Measurements from ENCODE around the gene KLHL25. TPM values are rescaled to one million over a fixed set of nuclear protein-coding genes. Genes with fewer than 3 reads are reported as not detected.

Gene KLHL25
- total RNA-seq, 2 experiments from 2014 or later = 4.3 to 4.5 TPM

DNA sequence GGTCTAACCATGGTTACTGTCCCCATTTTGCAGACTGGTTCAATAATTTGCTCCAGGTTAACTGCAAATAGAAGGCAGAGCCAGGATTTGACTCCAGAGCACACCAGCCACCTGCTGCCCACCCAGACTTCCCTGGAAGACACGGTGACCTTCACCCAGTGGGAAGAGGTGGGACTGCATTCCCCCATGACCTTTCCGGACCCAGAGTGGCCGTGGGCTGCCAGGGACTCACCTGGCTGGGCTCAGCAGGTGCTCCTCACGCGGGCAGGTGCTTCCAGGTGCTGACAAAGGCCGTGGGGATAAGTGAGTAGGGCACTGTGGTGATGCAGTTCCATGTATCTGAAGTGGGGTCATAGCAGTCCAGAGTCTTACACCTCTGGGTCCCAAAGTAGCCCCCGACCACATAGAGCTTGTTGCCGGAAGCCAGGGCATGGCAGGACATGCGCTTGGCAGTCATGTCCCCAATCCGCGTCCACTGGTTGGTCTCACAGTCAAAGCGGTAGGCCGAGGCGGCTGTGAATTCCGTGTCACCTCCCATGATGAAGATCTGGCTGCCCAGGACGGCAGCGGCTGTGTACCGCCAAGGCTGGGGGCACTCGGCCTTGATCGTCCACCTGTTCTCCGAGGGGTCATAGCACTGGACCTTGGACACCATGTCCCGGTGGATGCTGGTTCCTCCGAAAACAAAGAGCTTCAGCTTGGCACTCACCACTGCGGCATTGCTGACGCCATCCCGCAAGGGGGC, 26.8 kb downstream of the KLHL25 start:
- H3K36me3 Mint-ChIP-seq = no peaks in the 10 kb centered on the region
- ATAC-seq (no peak), DNase-seq (no peak)
- no peaks in the 10 kb centered on the region for H3K27me3 Mint-ChIP-seq
- no peaks in the 10 kb centered on the region for H3K4me1 Mint-ChIP-seq
- no peaks in the 10 kb centered on the region for H3K9me3 Mint-ChIP-seq (ENCODE audit: low read depth)
- H3K4me3 Mint-ChIP-seq = no peak overlapping the region
- CTCF ChIA-PET = no interaction called here
- H3K27ac Mint-ChIP-seq = no peak overlapping the region

DNA sequence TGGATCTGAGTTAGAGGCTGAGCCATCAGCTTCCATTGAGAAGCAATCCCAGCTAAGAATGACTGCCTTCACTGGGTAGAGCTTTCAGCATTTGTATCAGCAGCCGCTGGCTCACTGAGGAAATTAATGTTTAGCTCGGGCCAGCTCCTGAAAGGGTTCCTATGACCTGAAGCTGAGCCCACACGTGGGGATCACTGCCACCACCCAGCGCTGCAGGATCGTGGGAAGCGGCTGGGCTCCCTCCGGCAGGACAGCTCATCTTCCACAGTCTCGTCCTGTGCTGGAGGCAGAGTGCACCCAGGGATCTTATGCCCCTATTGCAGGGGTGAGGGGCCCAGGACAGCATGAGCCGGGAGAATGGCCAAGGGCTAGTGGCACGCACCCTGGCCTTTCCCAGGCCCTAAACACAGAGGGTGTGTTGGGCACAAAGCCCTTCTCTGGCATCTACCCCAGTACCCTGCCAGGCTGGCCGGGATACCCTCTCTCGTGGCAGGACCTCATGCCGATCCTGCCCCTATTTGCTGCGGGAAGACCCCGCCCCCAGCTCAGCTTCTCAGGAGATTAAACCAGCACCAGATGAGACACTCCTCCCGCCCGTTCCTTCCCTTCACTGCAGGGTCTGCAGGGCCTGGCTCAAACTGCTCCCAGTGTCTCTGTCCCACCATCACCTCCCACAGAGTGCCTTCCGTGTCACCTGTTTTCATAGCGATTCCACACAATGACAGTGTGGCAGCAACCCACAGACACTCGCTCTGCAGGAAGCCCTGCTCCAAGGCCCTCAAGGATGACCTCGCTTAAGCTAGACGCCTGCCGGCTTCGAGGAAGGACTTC, 28.5 kb downstream of the KLHL25 start:
- DNase-seq (no peak), ATAC-seq (no peak)
- H3K27ac Mint-ChIP-seq = no peak overlapping the region
- no peaks in the 10 kb centered on the region for H3K4me1 Mint-ChIP-seq
- H3K27me3 Mint-ChIP-seq = no peaks in the 10 kb centered on the region
- CTCF ChIA-PET = no interaction called here
- no peaks in the 10 kb centered on the region for H3K36me3 Mint-ChIP-seq
- H3K9me3 Mint-ChIP-seq (ENCODE audit: low read depth) = no peaks in the 10 kb centered on the region
- H3K4me3 Mint-ChIP-seq = no peak overlapping the region

DNA sequence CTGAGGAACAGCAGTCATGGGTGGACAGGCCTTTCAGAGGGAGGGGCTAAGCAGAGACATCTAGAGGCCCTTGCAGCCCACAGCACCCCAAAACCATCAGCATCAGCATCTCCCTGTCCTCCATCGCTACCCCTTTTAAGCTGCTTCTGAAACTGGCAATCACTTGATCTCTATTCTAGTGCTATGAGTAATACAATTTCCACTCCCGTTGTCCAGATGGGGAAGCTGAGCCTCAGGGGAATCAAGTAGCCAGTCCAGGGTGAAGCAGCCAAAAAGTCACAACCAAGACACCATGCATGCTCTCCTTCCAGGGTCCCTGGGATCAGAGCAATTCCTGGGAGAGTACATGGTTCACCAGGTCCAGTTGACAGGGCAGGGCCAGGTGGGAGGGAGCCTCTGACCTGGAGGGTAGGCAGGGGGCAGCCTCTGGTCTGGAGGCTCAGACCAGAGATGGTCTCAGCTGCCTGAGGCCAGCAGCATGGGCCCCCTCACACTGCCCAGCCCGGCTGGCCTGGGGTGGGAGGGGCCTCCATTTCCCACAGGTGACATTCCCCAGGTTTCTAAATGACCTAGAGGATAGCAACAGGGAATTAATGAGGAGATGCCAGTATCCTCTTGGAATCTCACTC, 30.0 kb downstream of the KLHL25 start:
- no peaks in the 10 kb centered on the region for H3K9me3 Mint-ChIP-seq (ENCODE audit: low read depth)
- H3K4me1 Mint-ChIP-seq = no peaks in the 10 kb centered on the region
- DNase-seq = no peak
- no peaks in the 10 kb centered on the region for H3K36me3 Mint-ChIP-seq
- no peak for ATAC-seq
- no peak overlapping the region for H3K4me3 Mint-ChIP-seq
- CTCF ChIA-PET = interaction anchor here (0.8 kb wide), 1 partner anchor 27 kb away, joined by 3 read pairs; no protein-coding TSS in a partner anchor
- no peaks in the 10 kb centered on the region for H3K27me3 Mint-ChIP-seq
- no peak overlapping the region for H3K27ac Mint-ChIP-seq

DNA sequence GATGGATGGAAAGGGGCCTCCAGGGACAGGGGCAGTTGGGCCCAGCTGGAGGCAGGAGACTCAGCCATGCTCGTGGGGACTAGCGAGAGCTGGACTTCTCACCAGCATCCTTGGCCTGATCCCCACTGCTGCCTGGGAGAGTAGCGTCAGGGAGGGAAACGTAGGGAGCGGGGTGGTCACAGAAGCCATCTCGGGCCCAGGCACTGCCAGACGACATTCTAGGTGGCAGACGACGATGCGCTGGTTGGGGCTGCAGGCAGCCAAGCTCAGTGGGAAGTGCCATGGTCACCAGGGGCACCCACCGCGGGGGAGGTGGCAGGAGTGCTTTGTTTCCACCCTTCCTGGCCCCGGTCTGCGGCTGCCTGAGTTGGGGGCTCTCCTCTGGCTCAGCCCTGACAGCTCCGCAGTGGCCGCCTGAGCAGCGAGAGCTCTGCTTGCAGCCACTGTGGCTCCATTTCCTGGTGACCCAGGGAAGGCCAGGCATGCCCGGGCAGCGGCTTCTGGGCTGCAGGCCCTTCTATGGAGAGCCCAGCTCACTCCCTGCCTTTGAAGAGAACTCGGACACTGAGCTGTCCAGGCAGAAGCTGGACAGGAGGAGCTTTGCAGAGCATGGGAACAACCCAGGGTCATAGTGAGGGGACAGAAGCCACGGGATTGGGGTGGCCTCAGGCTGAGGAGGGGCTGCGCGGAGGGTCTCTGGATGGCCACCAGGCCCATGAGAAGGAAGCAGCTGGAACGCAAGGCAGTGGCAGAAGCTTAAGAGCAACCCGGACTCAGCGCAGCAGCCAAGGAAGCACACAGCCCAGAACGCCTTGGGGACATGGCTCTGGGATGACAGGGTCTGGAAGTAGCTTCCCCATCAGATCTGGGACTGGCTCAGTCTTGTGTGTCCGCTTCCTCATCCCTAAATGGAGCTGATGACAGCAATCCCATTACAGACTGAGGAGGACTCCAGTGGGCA, 30.8 kb downstream of the KLHL25 start:
- H3K4me3 Mint-ChIP-seq = no peak overlapping the region
- H3K9me3 Mint-ChIP-seq (ENCODE audit: low read depth) = no peaks in the 10 kb centered on the region
- no peaks in the 10 kb centered on the region for H3K27me3 Mint-ChIP-seq
- H3K27ac Mint-ChIP-seq = no peak overlapping the region
- H3K4me1 Mint-ChIP-seq = no peaks in the 10 kb centered on the region
- ATAC-seq (no peak), DNase-seq (no peak)
- no peaks in the 10 kb centered on the region for H3K36me3 Mint-ChIP-seq
- CTCF ChIA-PET = interaction anchor here (0.8 to 1.2 kb wide), 2 partner anchors 28 to 76 kb away, joined by 3 to 4 read pairs; no protein-coding TSS in a partner anchor

DNA sequence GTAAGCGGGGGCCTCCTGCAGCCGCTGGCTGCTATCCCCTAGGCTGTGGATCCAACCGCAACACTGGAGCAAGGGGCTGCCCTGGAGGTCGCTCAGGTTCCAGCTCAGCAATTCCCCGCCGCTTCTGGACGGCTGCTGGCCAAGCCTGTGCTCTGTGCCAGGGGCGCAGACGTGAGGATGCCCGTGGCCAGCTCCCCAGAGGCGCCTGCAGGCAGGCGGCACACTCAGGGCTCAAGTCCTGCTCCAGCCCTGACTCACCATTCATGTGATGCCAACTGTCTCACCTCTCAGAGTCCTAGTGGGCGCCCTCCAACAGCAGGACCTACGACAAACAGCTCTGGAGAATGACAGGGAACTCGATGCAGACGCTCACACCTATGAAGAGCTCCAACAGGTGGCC, 31.6 kb downstream of the KLHL25 start:
- Mint-ChIP-seq H3K4me3 (no peak overlapping the region), H3K27ac (no peak overlapping the region), H3K4me1 (no peaks in the 10 kb centered on the region), H3K36me3 (no peaks in the 10 kb centered on the region), H3K27me3 (no peaks in the 10 kb centered on the region), H3K9me3 (ENCODE audit: low read depth) (no peaks in the 10 kb centered on the region)
- CTCF ChIA-PET = interaction anchor here (1.2 kb wide), 1 partner anchor 77 kb away, joined by 4 read pairs; no protein-coding TSS in a partner anchor
- no peak for DNase-seq
- ATAC-seq = no peak

DNA sequence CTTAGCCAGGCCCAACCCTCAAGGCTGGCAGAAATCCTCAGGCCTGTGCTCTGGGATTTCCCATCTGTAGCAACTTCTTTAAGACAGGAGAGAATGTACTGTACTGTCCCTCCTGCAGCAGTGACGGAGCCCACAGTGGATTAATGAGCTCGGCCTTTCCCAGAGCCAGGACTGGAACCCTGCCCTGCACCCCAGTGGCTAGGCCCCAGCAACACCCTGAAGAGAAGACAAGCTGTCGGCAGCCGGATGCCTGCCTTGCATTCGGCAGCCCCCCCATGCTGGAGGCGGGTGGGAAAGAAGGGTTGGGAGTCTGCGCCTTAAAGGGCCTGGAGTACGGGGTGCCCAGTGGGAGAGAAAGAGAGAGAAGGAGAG, 32.0 kb downstream of the KLHL25 start:
- Mint-ChIP-seq H3K4me3 (no peak overlapping the region), H3K9me3 (ENCODE audit: low read depth) (no peaks in the 10 kb centered on the region), H3K27me3 (no peaks in the 10 kb centered on the region), H3K4me1 (no peaks in the 10 kb centered on the region), H3K27ac (no peak overlapping the region), H3K36me3 (no peaks in the 10 kb centered on the region)
- CTCF ChIA-PET = interaction anchor here (1.2 kb wide), 1 partner anchor 77 kb away, joined by 4 read pairs; no protein-coding TSS in a partner anchor
- DNase-seq (no peak), ATAC-seq (no peak)

DNA sequence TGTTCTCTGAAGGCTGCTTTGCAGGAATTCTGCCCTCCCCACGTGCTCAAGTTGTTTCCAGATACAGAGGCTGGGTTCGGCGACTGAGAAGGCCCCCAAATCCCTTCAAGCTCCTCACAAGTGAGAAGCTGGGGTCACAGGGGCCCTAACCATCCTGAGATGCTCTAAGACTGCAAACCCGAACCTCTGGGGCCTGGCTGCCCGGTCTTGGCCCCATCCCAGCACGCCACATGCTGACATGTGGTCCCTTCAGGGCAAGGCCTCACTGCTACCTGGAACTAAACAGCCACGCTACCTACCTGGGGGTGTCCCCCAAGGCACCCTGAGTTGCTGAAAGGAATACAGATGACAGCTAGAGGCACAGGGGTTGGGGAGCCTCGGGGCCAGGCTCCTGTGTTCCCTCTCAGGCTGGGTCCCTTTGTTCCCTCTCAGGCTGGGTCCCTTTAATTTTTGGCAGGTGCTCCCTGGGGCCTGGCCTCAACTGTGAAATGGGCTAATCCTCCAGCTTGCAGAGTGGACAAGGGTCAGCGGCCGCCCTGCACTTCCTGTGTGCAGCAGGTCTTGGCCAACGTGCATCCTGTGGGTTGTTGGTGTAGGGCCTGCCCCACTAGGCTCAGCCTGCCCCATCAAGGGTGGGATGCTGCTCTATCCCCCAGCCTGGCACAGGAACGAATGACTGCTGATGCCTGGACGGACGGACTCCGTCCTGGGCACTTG, 32.5 kb downstream of the KLHL25 start:
- Mint-ChIP-seq H3K9me3 (ENCODE audit: low read depth) (no peaks in the 10 kb centered on the region), H3K4me1 (no peaks in the 10 kb centered on the region), H3K36me3 (no peaks in the 10 kb centered on the region), H3K27me3 (no peaks in the 10 kb centered on the region), H3K27ac (no peak overlapping the region), H3K4me3 (no peak overlapping the region)
- DNase-seq = no peak
- CTCF ChIA-PET = interaction anchor here (1.6 kb wide), 1 partner anchor 17 kb away, joined by 4 read pairs; no protein-coding TSS in a partner anchor
- ATAC-seq = no peak

DNA sequence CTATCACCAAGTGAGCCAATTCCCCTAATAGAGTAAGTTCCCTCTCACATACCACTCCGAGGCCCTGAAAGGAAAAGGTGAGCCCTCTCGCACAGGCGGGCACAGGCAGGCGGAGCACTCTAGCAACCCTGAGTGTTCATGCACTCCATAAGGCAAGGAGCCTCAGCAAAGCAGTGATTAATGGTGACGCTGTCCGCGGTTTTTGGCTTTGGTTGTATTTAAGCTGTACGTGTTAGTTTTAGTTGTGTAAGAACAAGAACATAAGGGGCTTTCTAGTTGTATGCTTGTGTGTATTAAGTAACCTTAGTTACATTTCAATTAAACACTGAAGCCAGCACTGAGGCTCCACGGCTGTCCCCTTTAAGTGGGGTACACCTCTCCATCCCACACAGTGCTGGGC, 33.1 kb downstream of the KLHL25 start:
- H3K9me3 Mint-ChIP-seq (ENCODE audit: low read depth) = no peaks in the 10 kb centered on the region
- no peak overlapping the region for H3K4me3 Mint-ChIP-seq
- ATAC-seq (no peak), DNase-seq (no peak)
- no peaks in the 10 kb centered on the region for H3K27me3 Mint-ChIP-seq
- H3K36me3 Mint-ChIP-seq = no peaks in the 10 kb centered on the region
- no peak overlapping the region for H3K27ac Mint-ChIP-seq
- H3K4me1 Mint-ChIP-seq = no peaks in the 10 kb centered on the region
- CTCF ChIA-PET = interaction anchor here (1.6 kb wide), 1 partner anchor 17 kb away, joined by 4 read pairs; no protein-coding TSS in a partner anchor

DNA sequence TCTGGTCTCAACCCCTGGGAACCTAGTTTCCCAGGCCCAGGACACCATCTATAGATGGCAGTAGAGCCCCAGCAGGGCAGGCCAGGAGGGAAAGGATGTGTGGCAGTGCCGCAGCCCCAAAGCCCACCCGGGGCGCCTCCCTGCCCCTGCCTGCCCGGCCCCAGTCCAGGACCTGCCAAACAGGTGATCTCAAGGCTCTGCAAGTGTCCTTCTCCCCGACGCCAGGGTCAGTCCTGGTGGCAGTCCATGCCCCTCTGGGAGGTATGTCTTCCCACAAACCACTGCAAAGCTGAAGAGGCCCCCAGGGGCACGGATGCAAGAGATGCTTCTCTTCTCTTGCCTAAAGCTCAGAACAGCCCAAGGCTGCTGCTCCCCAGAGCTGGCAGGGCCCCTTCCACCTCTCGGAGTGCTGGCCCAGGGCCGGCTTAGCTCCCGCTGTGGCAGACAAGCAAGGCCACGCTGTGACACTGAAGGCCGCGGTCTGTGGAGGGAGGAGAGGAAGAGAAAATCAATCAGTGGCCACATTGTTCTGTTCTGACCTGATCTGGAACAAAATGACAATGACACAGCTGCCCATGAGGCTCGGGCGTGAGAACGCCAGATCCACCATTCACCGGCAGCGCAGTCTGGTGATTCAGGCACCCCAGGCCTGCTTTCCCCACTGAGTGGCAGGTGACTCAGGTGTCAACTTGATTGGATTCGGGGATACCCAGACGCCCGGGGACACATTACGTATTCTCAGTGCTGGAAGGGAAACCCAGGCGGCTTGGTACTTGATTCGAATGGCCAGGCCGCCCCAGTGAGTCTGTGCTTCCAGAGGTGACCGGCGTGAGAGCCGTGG, 34.0 kb downstream of the KLHL25 start:
- no peak overlapping the region for H3K4me3 Mint-ChIP-seq

DNA sequence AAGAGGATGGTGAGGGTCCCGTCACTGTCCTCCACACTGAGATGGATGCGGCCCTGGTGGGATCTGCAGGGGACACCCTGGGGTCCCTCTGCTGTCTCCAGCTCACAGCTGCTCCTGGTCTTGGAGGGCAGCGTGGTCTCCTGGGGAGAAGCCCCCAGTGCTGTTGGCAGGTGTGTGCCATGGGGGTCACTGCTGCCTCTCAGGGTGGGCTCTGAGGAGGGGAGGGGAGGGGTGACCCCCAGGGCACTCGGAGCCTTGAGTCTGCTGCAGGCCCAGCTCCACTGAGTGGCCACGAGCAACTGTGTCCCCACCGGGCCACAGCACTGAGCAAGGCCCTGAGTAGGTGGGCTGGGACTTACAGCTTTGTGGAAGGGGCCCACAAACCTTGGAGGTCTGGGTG, 34.7 kb downstream of the KLHL25 start:
- no peak for DNase-seq
- H3K9me3 Mint-ChIP-seq (ENCODE audit: low read depth) = no peaks in the 10 kb centered on the region
- no peak overlapping the region for H3K4me3 Mint-ChIP-seq
- H3K36me3 Mint-ChIP-seq = no peaks in the 10 kb centered on the region
- CTCF ChIA-PET = interaction anchor here (0.7 kb wide), 1 partner anchor 72 kb away, joined by 3 read pairs; no protein-coding TSS in a partner anchor
- no peak for ATAC-seq
- H3K4me1 Mint-ChIP-seq = no peaks in the 10 kb centered on the region
- H3K27me3 Mint-ChIP-seq = no peaks in the 10 kb centered on the region
- H3K27ac Mint-ChIP-seq = no peak overlapping the region

More for the DNA sequence above, 34.0 kb downstream of the KLHL25 start:
- DNase-seq = no peak
- CTCF ChIA-PET = interaction anchor here (0.7 to 1.6 kb wide), 2 partner anchors 18 to 72 kb away, joined by 3 to 4 read pairs; no protein-coding TSS in a partner anchor
- Mint-ChIP-seq H3K27me3 (no peaks in the 10 kb centered on the region), H3K9me3 (ENCODE audit: low read depth) (no peaks in the 10 kb centered on the region), H3K4me1 (no peaks in the 10 kb centered on the region), H3K27ac (no peak overlapping the region), H3K36me3 (no peaks in the 10 kb centered on the region)
- no peak for ATAC-seq

DNA sequence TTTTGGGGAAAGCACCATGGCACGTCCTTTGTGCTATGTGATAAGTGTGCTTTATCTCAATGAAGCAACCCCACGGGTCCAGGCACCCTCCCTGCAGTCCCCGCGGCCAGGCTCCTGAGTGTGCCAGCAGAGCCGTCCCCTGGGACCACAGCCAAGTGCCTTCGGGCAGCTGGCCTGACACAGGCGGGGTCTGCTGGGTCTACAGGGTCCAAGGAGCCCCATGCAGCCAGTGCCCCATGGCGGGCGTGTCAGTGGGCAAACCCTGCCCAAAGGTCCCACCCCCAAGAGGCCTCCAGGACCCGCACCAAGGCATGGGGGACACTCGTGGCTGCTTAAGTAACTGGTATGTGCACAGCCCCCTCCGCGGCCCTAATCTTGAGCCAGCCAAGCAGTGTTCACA, 35.3 kb downstream of the KLHL25 start:
- DNase-seq (no peak), ATAC-seq (no peak)
- H3K9me3 Mint-ChIP-seq (ENCODE audit: low read depth) = no peaks in the 10 kb centered on the region
- H3K4me3 Mint-ChIP-seq = no peak overlapping the region
- H3K36me3 Mint-ChIP-seq = no peaks in the 10 kb centered on the region
- no peaks in the 10 kb centered on the region for H3K27me3 Mint-ChIP-seq
- no peak overlapping the region for H3K27ac Mint-ChIP-seq
- CTCF ChIA-PET = no interaction called here
- no peaks in the 10 kb centered on the region for H3K4me1 Mint-ChIP-seq
